Panc1 (cell line): Measurements from ENCODE around the gene ASXL1. TPM values are rescaled to one million over a fixed set of nuclear protein-coding genes. Genes with fewer than 3 reads are reported as not detected.

Experiments used
- total RNA-seq: library from RNA; stranded (reverse); gene quantifications from one replicate; pipeline ENCODE4 v1.2.1, GENCODE V29; 2021; ENCODE audit not compliant: unreplicated experiment

ASXL1 gene
- total RNA-seq, 1 experiment from 2014 or later = 205 TPM

Other genes starting within 250 kb of the ASXL1 start
- 180 TPM for gene TM9SF4, start 248.6 kb upstream of the ASXL1 start, total RNA-seq
- gene PLAGL2, start 150.6 kb upstream of the ASXL1 start, total RNA-seq = 40.6 TPM
- gene POFUT1, start 150.5 kb upstream of the ASXL1 start, total RNA-seq = 138 TPM
- 67.8 TPM for gene KIF3B, start 80.7 kb upstream of the ASXL1 start, total RNA-seq
- 21.6 TPM for gene NOL4L, start 227.0 kb downstream of the ASXL1 start, total RNA-seq